ENCODE measurements around the gene RIMBP2. TPM values are rescaled to one million over a fixed set of nuclear protein-coding genes. Genes with fewer than 3 reads are reported as not detected.

Gene RIMBP2, protein sequence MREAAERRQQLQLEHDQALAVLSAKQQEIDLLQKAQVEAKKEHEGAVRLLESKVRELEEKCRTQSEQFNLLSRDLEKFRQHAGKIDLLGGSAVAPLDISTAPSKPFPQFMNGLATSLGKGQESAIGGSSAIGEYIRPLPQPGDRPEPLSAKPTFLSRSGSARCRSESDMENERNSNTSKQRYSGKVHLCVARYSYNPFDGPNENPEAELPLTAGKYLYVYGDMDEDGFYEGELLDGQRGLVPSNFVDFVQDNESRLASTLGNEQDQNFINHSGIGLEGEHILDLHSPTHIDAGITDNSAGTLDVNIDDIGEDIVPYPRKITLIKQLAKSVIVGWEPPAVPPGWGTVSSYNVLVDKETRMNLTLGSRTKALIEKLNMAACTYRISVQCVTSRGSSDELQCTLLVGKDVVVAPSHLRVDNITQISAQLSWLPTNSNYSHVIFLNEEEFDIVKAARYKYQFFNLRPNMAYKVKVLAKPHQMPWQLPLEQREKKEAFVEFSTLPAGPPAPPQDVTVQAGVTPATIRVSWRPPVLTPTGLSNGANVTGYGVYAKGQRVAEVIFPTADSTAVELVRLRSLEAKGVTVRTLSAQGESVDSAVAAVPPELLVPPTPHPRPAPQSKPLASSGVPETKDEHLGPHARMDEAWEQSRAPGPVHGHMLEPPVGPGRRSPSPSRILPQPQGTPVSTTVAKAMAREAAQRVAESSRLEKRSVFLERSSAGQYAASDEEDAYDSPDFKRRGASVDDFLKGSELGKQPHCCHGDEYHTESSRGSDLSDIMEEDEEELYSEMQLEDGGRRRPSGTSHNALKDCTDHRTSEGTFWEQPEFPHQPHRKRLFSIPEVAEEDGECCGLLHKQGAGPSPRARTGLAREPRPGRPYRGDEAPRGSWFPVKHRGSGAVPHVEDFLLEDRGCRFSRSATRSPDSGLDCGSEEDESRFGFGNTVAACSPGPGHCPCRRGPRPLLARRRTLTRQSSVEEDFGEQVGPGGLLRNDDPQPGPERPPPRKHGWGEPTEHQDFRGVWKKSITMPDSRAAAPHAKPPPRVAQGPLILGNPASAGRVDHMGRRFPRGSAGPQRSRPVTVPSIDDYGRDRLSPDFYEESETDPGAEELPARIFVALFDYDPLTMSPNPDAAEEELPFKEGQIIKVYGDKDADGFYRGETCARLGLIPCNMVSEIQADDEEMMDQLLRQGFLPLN (N-terminal part only)
- total RNA-seq, result 1 to 10 TPM in 3 of 4 donors, under 1 TPM in 1; 0.83 to 1.8 (median 1.4) TPM

DNA sequence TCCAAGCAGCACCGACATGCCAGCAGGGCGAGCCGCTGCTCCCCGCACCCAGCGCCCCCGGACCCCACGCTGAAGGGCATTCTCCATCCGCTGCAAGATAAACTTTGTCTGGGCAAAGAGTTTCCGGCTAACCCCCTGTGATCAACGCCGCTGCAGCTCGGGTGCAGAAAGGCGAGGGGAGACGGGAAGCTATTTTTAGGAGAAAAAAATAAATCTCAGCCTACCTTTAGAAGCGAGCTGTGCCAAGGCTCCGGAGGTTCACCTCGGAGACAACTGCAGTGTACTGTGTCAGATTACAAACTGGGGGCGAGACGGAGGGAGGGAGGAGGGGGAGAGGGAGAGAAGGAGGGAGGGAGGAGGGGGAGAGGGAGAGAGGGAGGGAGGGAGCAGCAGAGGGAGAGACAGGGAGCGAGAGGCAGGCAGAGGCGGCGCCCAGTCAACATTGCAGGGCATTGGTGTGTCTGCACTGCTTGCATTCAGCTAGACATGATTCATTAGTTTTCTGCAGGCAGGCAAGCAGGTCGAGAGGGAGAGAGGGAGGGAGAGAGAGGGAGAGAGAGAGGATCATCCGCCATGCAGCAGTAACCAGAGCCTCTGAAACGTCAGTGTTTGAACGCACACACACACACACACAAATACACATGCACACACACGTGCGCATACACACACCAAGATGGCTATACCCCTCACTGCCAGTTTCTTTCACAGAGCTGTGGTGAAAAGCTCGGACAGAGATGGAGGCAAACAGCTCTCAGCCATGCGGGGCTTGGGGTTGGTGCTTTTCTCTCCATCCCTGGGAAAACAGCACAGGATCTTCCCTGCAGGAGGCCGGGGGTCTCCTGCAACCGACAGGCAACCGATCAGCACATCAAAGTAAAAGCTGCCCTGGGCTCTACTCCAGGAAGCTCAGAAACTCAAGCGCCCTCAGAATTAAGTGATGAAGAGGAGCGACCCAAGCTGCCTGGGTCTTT, at the start of gene RIMBP2:
TSS of gene RIMBP2 (minus strand) at position 302 of the 971 bp plus-strand sequence. CDS start 237,286 bp downstream, outside the sequence.
- intact Hi-C loops (cut with DNase I), result no loop called here
- Histone ChIP-seq H3K4me1 (peaks cover 0 to 39% (median 36%) of the 10 kb centered on the region in 4 donors), H3K36me3 (no peaks in the 10 kb centered on the region), H3K4me3 (peak within 1 kb of the TSS; percentile 41 to 49 (median 46)), H3K27me3 (peaks cover 0 to 65% (median 10%) of the 10 kb centered on the region in 4 donors), H3K9me3 (peaks cover 0 to 6% (median 0%) of the 10 kb centered on the region in 4 donors), H3K27ac (replicated peaks in 1 of 4) (no peak within 1 kb of the TSS)
- TF ChIP-seq POLR2AphosphoS5 (IDR thresholded peaks at IDR 0.05) (no peak), EP300 (IDR thresholded peaks at IDR 0.05) (no peak), POLR2A (IDR thresholded peaks at IDR 0.05; ENCODE audit: low read depth) (no peak)
- TF ChIP-seq, protein P1, sequence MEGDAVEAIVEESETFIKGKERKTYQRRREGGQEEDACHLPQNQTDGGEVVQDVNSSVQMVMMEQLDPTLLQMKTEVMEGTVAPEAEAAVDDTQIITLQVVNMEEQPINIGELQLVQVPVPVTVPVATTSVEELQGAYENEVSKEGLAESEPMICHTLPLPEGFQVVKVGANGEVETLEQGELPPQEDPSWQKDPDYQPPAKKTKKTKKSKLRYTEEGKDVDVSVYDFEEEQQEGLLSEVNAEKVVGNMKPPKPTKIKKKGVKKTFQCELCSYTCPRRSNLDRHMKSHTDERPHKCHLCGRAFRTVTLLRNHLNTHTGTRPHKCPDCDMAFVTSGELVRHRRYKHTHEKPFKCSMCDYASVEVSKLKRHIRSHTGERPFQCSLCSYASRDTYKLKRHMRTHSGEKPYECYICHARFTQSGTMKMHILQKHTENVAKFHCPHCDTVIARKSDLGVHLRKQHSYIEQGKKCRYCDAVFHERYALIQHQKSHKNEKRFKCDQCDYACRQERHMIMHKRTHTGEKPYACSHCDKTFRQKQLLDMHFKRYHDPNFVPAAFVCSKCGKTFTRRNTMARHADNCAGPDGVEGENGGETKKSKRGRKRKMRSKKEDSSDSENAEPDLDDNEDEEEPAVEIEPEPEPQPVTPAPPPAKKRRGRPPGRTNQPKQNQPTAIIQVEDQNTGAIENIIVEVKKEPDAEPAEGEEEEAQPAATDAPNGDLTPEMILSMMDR (IDR thresholded peaks at IDR 0.05), result no peak
- WGBS, result 1% methylated on average over 28 of the region's 35 CpGs
- DNase-seq (ENCODE audit: extremely low spot score), result no peak

DNA sequence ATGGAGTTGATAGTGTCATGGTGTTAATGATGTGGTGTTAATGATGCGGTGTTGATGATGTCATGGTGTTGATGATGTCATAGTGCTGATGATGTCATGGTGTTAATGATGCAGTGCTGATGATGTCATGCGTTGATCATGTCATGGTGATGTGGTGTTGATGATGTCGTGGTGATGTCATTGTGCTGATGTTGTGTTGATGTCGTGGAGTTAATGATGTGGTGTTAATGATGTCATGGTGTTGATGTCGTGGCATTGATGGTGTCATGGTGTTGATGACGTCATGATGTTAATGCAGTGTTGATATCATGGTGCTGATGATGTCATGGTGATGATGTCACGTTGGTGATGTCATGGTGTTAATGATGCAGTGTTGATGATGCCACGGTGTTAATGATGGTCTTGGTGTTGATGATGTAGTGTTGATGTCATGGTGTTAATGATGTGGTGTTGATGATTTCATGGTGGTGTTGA, 49.1 kb upstream of the RIMBP2 start:
- no peak for TF ChIP-seq POLR2AphosphoS5 (IDR thresholded peaks at IDR 0.05)
- no peak for TF ChIP-seq EP300 (IDR thresholded peaks at IDR 0.05)
- no peak for TF ChIP-seq POLR2A (IDR thresholded peaks at IDR 0.05; ENCODE audit: low read depth)
- no peaks in the 10 kb centered on the region for H3K9me3 ChIP-seq

DNA sequence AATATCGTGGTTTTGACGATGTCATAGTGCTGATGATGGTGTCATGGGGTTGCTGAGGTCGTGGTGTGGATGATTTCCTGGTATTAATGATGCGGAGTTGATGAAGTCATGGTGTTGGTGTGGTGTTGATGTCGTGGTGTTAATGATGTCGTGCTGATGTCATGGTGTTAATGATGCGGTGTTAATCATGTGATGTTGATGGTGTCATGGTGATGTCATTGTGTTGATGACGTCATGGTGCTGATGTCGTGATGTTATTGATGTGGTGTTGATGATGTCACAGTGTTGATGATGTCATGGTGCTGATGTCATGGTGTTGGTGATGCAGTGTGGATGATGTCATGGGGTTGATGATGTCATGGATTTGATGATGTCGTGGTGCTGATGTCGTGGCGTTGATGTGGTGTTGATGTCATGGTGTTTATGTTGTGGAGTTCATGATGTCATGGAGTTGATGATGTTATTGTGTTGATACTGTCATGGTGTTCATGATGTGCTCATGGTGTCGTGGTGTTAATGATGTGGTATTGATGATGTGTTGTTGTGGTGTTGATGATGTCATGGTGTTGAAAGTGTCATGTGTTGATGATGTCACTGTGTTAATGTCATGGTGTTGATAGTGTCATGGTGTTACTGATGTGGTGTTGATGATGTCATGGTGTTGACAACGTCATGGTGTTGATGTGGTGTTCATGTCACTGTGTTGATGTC, 48.5 kb upstream of the RIMBP2 start:
- no peak for DNase-seq (ENCODE audit: extremely low spot score)
- TF ChIP-seq POLR2A (IDR thresholded peaks at IDR 0.05; ENCODE audit: low read depth), result no peak
- no peak overlapping the region for H3K4me3 ChIP-seq
- peaks cover 0 to 3% (median 0%) of the 10 kb centered on the region in 4 donors for H3K4me1 ChIP-seq
- peaks cover 0 to 33% (median 0%) of the 10 kb centered on the region in 4 donors for H3K27me3 ChIP-seq
- WGBS, result 84% methylated on average over 14 of the region's 14 CpGs
- H3K36me3 ChIP-seq, result no peaks in the 10 kb centered on the region
- intact Hi-C loops (cut with DNase I), result no loop called here
- no peaks in the 10 kb centered on the region for H3K9me3 ChIP-seq
- H3K27ac ChIP-seq (replicated peaks in 1 of 4), result no peak overlapping the region

More for the DNA sequence above, 49.1 kb upstream of the RIMBP2 start:
- 97% methylated on average over 8 of the region's 8 CpGs for WGBS
- no peak for DNase-seq (ENCODE audit: extremely low spot score)
- H3K27ac ChIP-seq (replicated peaks in 1 of 4), result no peak overlapping the region
- no peak overlapping the region for H3K4me3 ChIP-seq
- H3K36me3 ChIP-seq, result no peaks in the 10 kb centered on the region
- peaks cover 0 to 33% (median 0%) of the 10 kb centered on the region in 4 donors for H3K27me3 ChIP-seq
- intact Hi-C loops (cut with DNase I), result no loop called here
- peaks cover 0 to 3% (median 0%) of the 10 kb centered on the region in 4 donors for H3K4me1 ChIP-seq

DNA sequence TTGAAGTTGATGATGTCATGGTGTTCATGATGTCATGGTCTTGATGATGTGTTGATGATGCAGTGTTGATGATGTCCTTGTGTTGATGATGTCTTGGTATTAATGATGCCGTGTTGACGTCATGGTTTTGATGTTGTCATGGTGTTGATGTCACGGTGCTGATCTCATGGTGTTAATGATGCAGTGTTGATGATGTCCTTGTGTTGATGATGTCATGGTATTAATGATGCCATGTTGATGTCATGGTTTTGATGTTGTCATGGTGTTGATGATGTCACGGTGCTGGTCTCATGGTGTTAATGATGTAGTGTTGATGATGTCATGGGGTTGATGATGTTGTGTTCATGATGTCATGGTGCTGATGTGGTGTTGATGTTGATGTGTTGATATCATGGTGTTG, 48.0 kb upstream of the RIMBP2 start:
- Histone ChIP-seq H3K27ac (replicated peaks in 1 of 4) (no peak overlapping the region), H3K9me3 (no peaks in the 10 kb centered on the region), H3K27me3 (peaks cover 0 to 33% (median 0%) of the 10 kb centered on the region in 4 donors), H3K4me1 (peaks cover 0 to 3% (median 0%) of the 10 kb centered on the region in 4 donors), H3K4me3 (no peak overlapping the region), H3K36me3 (no peaks in the 10 kb centered on the region)
- 89% methylated on average over 4 of the region's 4 CpGs for WGBS
- TF ChIP-seq, protein P1 (IDR thresholded peaks at IDR 0.05), result no peak
- TF ChIP-seq EP300 (IDR thresholded peaks at IDR 0.05) (no peak), POLR2AphosphoS5 (IDR thresholded peaks at IDR 0.05) (no peak), POLR2A (IDR thresholded peaks at IDR 0.05; ENCODE audit: low read depth) (no peak)
- intact Hi-C loops (cut with DNase I), result no loop called here
- no peak for DNase-seq (ENCODE audit: extremely low spot score)
